SH-SY5Y (cell line): ENCODE results near the gene MAST4.

Experiments
- GATA2 ChIP-seq: IDR thresholded peaks from 2 replicates; pipeline ENCODE4 v1.6.1; 2011; ENCODE audit warnings: mild to moderate bottlenecking, low read depth, low read length
- GATA3 ChIP-seq: IDR thresholded peaks from 2 replicates; pipeline ENCODE4 v1.6.1; 2011; ENCODE audit warnings: low read depth, mild to moderate bottlenecking, low read length, moderate library complexity

DNA sequence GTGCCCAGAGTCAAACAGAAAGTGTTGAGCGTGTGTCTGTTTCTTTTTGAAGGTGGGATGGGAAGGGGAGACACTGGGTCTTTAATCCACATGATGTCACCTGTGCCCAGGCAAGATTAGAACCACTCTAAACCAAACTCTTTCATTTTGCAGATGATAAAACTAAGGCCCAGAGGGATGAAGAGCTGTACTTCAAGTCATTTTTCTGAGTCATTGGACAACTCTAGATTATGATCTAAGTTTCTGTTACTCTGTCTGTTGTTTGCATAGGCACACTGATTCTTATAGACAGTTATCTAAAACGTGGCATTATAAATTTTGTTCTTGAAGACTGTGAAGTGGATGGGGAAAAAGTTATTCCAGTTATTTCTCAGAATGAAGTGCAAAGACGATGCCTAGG, 48.8 kb downstream of the MAST4 start:
- TF ChIP-seq GATA2 (no peak), GATA3 (no peak)
